ENCODE data around the gene FBXO39.
"Not testable (repeated sequence)": the region's sequence is repeated elsewhere in the genome, so short reads cannot be mapped to it uniquely, and the experiment has no call there.

FBXO39 gene

DNA sequence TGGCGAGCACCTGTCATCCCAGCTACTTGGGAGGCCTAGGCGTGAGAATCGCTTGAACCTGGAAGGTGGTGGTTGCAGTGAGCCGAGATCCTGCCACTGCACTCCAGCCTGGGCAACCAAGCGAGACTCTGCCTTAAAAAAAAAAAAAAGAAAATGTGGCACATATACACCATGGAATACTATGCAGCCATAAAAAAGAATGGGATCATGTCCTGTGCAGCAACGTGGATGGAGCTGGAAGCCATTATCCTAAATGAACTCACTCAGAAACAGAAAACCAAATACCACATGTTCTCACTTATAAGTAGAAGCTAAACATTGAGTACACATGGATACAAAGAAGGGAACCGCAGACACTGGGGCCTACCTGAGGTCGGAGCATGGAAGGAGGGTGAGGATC is 1.1 kb upstream of the FBXO39 start:
- Mint-ChIP-seq H3K9me3 (peaks cover 22% of the 10 kb centered on the region), H3K36me3 (peaks cover 47% of the 10 kb centered on the region), H3K27me3 (peaks cover 42% of the 10 kb centered on the region)
- H3K4me3 Mint-ChIP-seq, ATAC-seq, H3K27ac Mint-ChIP-seq, H3K4me1 Mint-ChIP-seq: not testable (repeated sequence)

DNA sequence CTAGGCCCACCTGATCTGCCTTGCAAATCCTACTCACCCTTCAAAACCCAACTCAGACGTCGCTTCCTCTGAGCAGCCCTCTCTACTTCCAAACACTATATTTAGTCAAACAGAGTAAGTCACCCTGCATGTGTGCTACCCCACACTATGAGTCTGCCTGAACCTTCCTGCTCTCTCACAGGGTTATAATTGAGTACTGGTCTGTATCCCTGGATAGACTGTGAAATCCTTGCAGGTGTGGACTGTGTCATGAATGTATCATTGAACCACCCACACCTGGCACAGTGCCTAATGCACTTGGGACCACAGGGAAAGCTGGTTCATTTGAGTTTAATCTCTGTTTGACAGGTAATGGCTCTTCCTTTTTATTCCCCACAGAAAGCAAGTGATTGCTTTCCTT is 3.4 kb downstream of the FBXO39 start:
- Mint-ChIP-seq H3K27me3 (peaks cover 87% of the 10 kb centered on the region), H3K4me3 (no peak overlapping the region), H3K9me3 (peaks cover 27% of the 10 kb centered on the region), H3K36me3 (peaks cover 11% of the 10 kb centered on the region), H3K27ac (no peak overlapping the region), H3K4me1 (no peaks in the 10 kb centered on the region)
- no peak for ATAC-seq

DNA sequence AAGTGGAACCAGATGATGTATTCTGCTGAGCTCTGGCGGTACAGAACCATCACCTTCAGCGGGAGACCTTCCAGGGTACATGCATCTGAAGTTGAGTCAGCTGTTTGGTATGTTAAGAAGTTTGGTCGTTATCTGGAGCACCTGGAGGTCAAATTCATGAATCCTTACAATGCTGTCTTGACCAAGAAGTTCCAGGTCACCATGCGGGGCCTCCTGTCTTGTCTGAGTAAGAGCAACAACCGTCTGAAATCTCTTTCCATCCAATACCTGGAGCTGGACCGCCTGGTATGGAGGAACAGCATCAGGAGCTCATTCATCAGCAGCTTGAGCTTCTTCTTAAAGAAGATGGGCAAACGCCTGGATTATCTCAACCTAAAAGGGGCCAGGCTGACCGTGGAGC is 4.0 kb downstream of the FBXO39 start:
- H3K27me3 Mint-ChIP-seq, result peaks cover 90% of the 10 kb centered on the region
- peaks cover 24% of the 10 kb centered on the region for H3K9me3 Mint-ChIP-seq
- no peak overlapping the region for H3K27ac Mint-ChIP-seq
- ATAC-seq, result no peak
- H3K4me3 Mint-ChIP-seq, result no peak overlapping the region
- H3K4me1 Mint-ChIP-seq, result no peaks in the 10 kb centered on the region
- H3K36me3 Mint-ChIP-seq, result peaks cover 9% of the 10 kb centered on the region

DNA sequence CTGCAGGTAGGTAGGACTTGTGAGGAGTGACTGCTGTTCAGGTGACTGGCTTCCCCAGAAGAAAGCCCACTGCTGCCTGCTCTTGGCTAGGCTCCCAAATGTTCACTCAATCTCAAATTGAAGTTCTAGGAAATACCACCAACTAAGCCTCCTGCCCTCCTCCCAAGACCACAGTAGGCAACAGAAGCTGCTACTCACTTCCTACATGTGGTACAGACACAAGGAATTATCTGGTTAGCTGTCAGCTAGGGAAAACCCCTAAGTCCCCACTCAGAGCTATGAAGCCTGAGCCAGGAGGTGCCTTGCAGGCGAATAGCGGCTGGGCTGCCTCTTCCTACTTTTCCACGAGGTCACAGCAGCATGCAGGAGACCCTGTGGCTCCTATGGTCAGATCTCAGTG is 4.9 kb downstream of the FBXO39 start:
- ATAC-seq, result no peak
- Mint-ChIP-seq H3K9me3 (peaks cover 27% of the 10 kb centered on the region), H3K27me3 (peaks cover 92% of the 10 kb centered on the region), H3K4me3 (no peak overlapping the region), H3K4me1 (no peaks in the 10 kb centered on the region), H3K36me3 (peaks cover 9% of the 10 kb centered on the region), H3K27ac (no peak overlapping the region)

DNA sequence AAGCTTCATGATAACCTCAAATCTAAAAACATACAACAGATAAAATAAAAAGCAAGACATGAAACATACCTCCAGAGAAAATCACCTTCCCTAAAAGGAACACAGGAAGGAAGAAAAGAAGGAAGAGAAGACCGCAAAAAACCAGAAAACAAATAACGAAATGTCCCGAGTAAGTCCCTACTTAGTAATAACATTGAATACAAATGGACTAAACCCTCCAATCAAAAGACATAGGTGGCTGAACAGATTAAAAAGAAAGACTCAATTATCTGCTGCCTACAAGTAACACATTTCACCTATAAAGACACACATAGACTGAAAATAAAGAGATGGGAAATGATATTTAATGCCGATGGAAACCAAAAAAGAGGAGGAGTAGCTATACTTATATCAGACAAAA is 6.2 kb downstream of the FBXO39 start:
- Mint-ChIP-seq H3K9me3 (peaks cover 29% of the 10 kb centered on the region), H3K4me3 (no peak overlapping the region), H3K27ac (no peak overlapping the region), H3K4me1 (no peaks in the 10 kb centered on the region), H3K27me3 (peaks cover 93% of the 10 kb centered on the region), H3K36me3 (peaks cover 9% of the 10 kb centered on the region)
- no peak for ATAC-seq

DNA sequence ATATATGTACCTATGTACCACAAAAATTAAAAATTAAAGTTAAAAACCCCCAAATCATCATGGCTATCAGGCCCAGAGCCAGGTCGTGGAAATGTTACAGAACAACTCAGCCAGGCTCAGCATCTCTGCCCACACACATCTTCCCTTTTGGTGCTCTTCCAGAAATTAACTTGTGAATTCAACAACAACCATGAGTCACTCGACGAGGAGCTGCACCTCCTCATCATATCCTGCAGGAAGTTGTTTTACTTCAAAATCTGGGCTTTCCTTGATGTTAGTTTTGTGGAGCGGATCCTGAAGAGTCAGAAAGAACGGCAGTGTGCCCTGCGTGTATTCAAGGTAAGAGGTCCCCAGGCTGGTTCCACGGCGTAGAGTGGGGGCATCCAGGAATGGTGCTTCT is 10.6 kb downstream of the FBXO39 start:
- H3K9me3 Mint-ChIP-seq, result peaks cover 22% of the 10 kb centered on the region
- H3K27ac Mint-ChIP-seq, result no peak overlapping the region
- H3K4me3 Mint-ChIP-seq, result no peak overlapping the region
- peaks cover 9% of the 10 kb centered on the region for H3K36me3 Mint-ChIP-seq
- H3K4me1 Mint-ChIP-seq, result no peaks in the 10 kb centered on the region
- no peak for ATAC-seq
- H3K27me3 Mint-ChIP-seq, result peaks cover 89% of the 10 kb centered on the region

DNA sequence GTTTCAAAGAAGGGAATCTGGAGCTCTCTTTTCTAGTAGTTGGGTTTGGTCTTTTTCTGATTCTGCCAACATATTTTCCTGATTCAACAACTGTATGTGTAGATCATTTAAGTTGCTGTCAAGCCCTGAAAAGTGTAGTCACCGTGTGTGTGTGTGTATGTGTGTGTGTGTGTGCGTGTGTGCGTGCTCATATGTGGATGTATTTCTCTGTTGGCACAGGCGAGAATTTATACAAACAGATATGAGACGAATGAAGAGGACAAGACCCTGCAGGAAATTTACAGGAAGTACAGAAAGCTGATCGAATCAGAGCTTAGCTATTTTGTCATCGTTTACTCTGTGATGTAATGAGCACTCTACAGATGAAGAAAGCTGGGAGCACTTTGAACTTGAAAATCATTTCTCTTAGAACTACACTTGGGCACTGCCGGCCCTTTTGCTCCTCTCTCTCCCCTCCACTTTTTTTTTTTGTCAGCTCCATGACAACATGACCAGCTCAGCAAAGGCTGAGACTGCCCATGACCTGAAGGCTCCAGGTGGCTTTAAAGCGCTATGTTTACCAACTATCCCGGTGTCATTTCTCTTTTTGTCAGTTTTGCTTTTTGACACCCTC is 11.2 kb downstream of the FBXO39 start:
- no peak overlapping the region for H3K27ac Mint-ChIP-seq
- no peak for ATAC-seq
- H3K4me1 Mint-ChIP-seq, result no peaks in the 10 kb centered on the region
- no peak overlapping the region for H3K4me3 Mint-ChIP-seq
- peaks cover 16% of the 10 kb centered on the region for H3K9me3 Mint-ChIP-seq
- H3K36me3 Mint-ChIP-seq, result peaks cover 9% of the 10 kb centered on the region
- peaks cover 89% of the 10 kb centered on the region for H3K27me3 Mint-ChIP-seq

DNA sequence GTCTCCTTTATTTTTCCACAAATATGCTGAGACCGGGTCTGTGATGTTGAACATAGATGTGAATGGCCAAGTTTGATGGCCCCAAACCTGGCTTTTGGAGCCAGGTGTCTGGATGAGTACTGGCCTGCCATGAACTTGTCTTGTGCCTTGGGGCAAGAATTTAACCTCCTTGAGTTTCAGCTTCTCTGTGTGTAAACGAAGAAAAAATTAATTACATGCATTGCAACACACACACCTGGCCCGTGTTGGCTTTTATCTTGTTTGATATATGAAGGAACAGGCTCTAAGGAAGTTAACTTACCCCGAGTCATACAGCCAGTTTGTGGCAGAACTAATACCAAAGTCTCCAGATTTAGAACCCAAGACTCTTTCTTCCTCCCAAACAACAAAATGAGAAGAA is 13.1 kb downstream of the FBXO39 start:
- Mint-ChIP-seq H3K4me3 (no peak overlapping the region), H3K36me3 (no peaks in the 10 kb centered on the region), H3K27ac (no peak overlapping the region), H3K9me3 (peaks cover 5% of the 10 kb centered on the region), H3K27me3 (peaks cover 83% of the 10 kb centered on the region), H3K4me1 (no peaks in the 10 kb centered on the region)
- ATAC-seq, result no peak

DNA sequence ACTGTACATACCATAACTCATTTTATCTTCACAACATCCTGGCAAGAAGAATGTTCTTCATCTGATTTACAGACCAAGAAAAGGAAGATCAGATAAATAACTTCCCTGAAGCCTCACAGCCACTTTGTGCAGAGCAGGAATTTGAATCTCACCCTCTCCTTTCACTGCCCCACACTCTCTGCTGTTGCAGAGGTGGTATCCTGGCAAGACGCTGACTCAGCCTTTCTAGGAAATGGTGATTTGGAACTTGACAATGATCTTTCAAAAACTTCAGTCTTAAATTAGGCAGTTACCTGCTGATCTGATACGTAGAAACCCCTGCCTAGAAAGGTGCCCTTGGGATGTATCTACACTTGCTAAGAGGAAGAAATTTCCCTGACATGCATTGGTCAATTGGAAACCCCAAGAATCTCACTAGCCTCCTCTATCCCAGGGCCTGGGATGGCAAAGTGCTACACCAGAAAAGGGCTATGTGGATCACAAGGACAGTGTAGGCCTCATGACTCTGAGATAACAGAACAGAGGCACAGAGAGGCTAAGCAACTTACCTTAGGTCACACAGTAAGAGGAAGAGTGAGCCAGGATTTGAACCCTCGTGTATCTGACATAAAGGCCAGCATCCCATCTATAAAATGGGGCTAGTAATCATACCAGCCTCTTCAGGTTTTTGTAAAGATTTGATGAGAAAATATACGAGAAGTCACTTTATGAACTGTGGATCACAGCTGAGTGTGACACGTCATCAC is 17.9 kb downstream of the FBXO39 start:
- Mint-ChIP-seq H3K27me3 (peaks cover 52% of the 10 kb centered on the region), H3K9me3 (no peaks in the 10 kb centered on the region), H3K36me3 (no peaks in the 10 kb centered on the region), H3K4me1 (no peaks in the 10 kb centered on the region), H3K27ac (no peak overlapping the region), H3K4me3 (no peak overlapping the region)
- no peak for ATAC-seq

DNA sequence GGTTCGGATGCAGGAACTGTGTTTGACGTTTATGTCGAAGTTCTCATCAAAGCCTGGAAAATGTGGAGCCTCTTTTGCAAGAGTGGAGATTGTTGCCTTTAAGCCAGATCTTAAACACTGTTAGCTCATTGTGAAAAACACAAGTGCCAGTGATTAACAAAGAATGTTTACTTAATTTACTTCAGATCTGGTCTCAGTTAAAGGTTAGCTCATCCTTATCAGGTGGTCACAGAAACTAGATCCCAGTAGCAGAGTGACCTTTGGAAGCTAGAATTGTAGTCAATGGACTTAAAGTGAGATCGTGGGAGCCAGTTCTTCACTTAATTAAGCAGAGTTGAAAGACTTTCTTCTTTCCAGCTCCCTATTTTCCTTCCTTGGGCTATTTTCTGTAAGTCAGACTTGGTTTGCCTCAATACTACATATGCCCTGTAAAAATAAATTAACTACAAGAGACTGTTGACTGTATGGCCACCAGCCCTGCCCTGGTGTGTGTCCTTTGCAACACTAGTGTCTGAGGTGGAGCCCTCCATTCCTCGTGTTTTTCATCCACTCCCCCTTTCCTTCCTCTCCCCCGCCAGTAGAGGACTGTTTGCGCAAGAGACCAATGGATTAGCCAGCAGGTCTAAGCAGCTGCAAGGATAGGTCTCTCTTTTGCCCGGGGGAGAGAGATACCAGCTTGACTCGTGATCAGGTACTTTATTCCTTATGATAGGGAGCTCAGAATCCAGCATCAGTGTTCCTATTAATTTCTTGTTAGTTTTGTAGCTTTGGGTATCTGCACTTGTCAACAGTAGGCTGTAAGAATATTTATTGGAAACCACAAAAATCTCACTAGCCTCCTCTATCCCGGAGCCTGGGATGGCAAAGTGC is 20.2 kb downstream of the FBXO39 start:
- ATAC-seq, result no peak
- H3K9me3 Mint-ChIP-seq, result no peaks in the 10 kb centered on the region
- no peak overlapping the region for H3K4me3 Mint-ChIP-seq
- no peaks in the 10 kb centered on the region for H3K4me1 Mint-ChIP-seq
- no peaks in the 10 kb centered on the region for H3K36me3 Mint-ChIP-seq
- H3K27ac Mint-ChIP-seq, result no peak overlapping the region
- peaks cover 51% of the 10 kb centered on the region for H3K27me3 Mint-ChIP-seq

DNA sequence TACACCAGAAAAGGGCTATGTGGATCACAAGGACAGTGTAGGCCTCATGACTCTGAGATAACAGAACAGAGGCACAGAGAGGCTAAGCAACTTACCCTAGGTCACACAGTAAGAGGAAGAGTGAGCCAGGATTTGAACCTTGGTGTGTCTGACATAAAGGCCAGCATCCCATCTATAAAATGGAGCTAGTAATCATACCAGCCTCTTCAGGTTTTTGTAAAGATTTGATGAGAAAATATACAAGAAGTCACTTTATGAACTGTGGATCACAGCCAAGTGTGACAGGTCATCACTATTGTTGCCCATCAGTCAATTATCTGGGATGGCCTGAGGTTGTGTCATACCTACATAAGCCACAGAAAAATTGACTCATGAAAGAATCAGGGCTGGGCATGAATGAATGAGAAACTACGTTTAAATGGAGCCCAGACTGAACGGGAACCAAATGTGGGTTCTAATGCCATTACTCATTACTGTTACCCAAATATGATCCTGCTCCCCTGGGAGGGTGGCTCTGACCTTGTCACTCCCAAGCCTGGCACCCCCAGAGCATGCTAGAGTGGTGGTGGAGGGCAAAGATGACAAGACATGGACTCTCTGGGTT is 21.0 kb downstream of the FBXO39 start:
- Mint-ChIP-seq H3K4me1 (no peaks in the 10 kb centered on the region), H3K36me3 (no peaks in the 10 kb centered on the region), H3K27me3 (peaks cover 44% of the 10 kb centered on the region), H3K4me3 (no peak overlapping the region), H3K27ac (no peak overlapping the region), H3K9me3 (no peaks in the 10 kb centered on the region)
- no peak for ATAC-seq

DNA sequence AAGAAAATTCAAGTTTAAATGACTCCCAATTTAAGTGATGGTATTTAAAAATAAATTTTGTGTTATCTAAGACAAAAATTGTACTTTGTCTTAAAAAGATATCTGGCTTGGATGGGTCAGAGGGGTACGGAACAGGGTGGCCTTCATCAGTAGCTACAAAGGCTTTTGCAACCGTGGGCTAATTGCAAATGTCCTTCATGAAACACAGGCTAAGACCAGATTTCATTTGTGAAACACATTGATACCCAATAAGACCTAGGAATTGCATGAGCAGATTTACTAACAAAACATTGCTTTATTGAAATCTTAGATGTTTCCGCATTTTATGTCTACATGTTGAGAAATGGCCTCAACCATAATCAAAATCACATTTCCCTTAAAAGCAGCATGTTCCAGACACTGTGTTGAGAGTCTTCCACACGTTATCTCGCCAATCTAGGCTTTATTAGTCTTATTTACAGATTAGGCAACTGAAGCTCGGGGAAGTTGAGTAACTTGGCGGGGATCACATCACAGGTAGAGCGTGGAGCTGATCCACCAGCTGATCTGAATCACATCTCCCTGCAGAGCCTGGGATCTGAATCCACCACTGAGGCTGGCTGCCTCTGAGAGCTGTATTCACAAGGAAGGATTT is 21.8 kb downstream of the FBXO39 start:
- H3K27me3 Mint-ChIP-seq, result peaks cover 35% of the 10 kb centered on the region
- H3K9me3 Mint-ChIP-seq, result no peaks in the 10 kb centered on the region
- ATAC-seq, result no peak
- H3K27ac Mint-ChIP-seq, result no peak overlapping the region
- no peaks in the 10 kb centered on the region for H3K4me1 Mint-ChIP-seq
- no peak overlapping the region for H3K4me3 Mint-ChIP-seq
- no peaks in the 10 kb centered on the region for H3K36me3 Mint-ChIP-seq

DNA sequence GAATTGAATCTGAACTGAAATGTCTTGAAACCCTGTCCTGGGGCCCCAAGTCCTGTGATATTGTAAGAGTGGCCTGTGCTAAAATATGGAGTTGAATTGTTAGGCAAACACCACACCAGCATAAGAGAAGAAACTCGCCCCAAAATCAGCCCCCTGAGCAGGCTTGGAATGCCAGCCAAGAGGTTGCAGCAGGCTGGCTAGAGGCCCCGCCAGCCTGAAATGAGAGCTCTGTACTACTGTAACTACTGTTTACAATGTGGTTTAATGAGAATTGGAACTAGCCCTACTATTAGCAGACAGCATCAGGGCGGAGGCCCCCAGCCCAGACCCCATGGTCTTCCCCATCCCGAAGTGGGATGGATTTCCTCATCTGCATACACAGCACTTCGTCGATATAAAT is 23.7 kb downstream of the FBXO39 start:
- H3K4me3 Mint-ChIP-seq, result no peak overlapping the region
- H3K27ac Mint-ChIP-seq, result no peak overlapping the region
- H3K4me1 Mint-ChIP-seq, result no peaks in the 10 kb centered on the region
- H3K27me3 Mint-ChIP-seq, result peaks cover 29% of the 10 kb centered on the region
- H3K36me3 Mint-ChIP-seq, result no peaks in the 10 kb centered on the region
- no peaks in the 10 kb centered on the region for H3K9me3 Mint-ChIP-seq
- no peak for ATAC-seq

DNA sequence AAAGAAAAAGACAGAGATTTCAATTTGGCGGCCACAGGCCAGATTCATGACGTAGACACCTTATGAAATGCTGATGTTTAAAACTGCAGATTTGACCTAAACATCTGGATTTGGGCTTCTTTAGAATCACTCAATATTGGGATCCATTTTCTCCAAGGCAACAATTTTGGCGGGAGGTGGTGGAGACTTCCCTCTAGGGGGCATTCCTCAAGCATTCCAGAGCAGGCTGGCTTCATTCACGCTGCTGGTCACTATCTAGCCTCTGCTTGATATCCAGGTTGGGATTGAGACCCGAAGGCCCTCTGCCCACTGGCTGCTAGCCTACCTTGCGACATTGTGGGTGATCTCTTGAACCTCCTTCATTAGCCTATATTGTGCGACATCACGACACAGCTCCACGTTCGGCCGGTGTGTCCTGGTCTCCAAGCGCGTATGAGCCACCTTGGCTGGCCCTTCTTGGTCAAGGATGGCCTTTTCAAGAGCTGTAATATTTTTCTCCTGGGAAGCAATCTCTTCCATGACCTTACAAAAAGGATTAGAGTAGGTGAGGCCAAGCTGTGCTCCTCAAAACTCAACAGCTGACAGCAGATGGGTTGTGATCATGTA is 24.5 kb downstream of the FBXO39 start:
- H3K4me3 Mint-ChIP-seq, result no peak overlapping the region
- no peaks in the 10 kb centered on the region for H3K4me1 Mint-ChIP-seq
- H3K9me3 Mint-ChIP-seq, result no peaks in the 10 kb centered on the region
- H3K27ac Mint-ChIP-seq, result no peak overlapping the region
- H3K27me3 Mint-ChIP-seq, result peaks cover 29% of the 10 kb centered on the region
- ATAC-seq, result no peak
- H3K36me3 Mint-ChIP-seq, result no peaks in the 10 kb centered on the region

DNA sequence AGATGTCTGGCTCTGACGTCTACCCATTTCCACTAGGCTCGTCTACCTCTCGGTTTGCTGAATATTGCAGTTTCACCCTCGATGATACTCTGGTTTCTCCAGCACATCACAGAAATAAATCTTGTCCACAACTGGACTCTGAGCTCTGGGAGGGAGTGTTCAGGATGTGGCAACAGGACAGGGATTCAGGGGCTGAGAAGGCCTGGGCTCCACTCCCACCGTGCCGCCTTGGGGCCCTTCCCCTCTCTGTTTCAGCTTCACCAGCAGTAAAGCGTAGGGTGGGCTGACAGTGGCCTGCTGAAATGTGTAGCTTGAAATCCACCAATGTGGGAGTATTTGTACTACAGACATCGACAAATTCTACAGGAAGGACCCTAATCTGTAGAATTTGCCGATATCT is 35.5 kb downstream of the FBXO39 start:
- Mint-ChIP-seq H3K4me1 (no peaks in the 10 kb centered on the region), H3K9me3 (peaks cover 2% of the 10 kb centered on the region), H3K4me3 (no peak overlapping the region), H3K36me3 (no peaks in the 10 kb centered on the region), H3K27me3 (peaks cover 53% of the 10 kb centered on the region), H3K27ac (no peak overlapping the region)
- no peak for ATAC-seq
